Left lung (tissue), 14 donors: Measurements from ENCODE around the gene KRTAP5-8. TPM values are rescaled to one million over a fixed set of nuclear protein-coding genes. Genes with fewer than 3 reads are reported as not detected.
"Not testable (repeated sequence)": the region's sequence is repeated elsewhere in the genome, so short reads cannot be mapped to it uniquely, and the experiment has no call there.

Source experiments
- ATAC-seq: fragments of 200-7000 bp; cut with Tn5 transposase; one replicate; pipeline ENCODE4 v1.9.1; 2020; ENCODE audit warnings: moderate library complexity
- DNase-seq, 4 donors: peaks; one replicate each; pipeline ENCODE4 v3.0.0-alpha.2; 2013 to 2020
- H3K27ac ChIP-seq, 2 donors: fragments of 200-600 bp; sonication (generic) in 1 of 2; one replicate each; pipeline versions ENCODE4 v1.5.0 to v1.8.0; 2020 to 2021
- H3K27me3 ChIP-seq, 2 donors: fragments of 200-600 bp; sonication (generic) in 1 of 2; one replicate each; pipeline versions ENCODE4 v1.5.0 to v1.8.0; 2020 to 2021
- H3K36me3 ChIP-seq, 2 donors: fragments of 200-600 bp; sonication (generic) in 1 of 2; one replicate each; pipeline versions ENCODE4 v1.5.0 to v1.8.0; 2020 to 2021
- H3K4me1 ChIP-seq, 2 donors: fragments of 200-600 bp; one replicate each; pipeline ENCODE4 v1.8.0; 2021
- H3K4me3 ChIP-seq, 2 donors: fragments of 200-600 bp; sonication (generic) in 1 of 2; one replicate each; pipeline versions ENCODE4 v1.5.0 to v1.8.0; 2020 to 2021; ENCODE audit warnings: mild to moderate bottlenecking in 1 of 2
- H3K9me3 ChIP-seq, 2 donors: fragments of 200-600 bp; sonication (generic) in 1 of 2; one replicate each; pipeline versions ENCODE4 v1.5.0 to v1.8.0; 2020 to 2021
- CTCF ChIP-seq, 2 donors: fragments of 200-600 bp; sonication (generic) in 1 of 2; IDR thresholded peaks; one replicate each; pipeline versions ENCODE4 v1.5.0 to v1.8.0; 2021; ENCODE audit warnings: antibody characterized with exemption in 2 of 2
- intact Hi-C, 2 donors: fragments of 100-400 bp; cut with DNase I; formaldehyde crosslinking; loops; one replicate each; pipeline versions ENCODE4 v1.11.2 to v1.14.2; 2022
- long read RNA-seq, 12 donors: library from polyadenylated mRNA in 2 of 12; unstranded in 2 of 12; transcript quantifications; one replicate each; pipeline ENCODE4 v2.0.0 and lab custom pipeline, GENCODE V29; 2019 to 2026
- polyA plus RNA-seq, 6 donors: library from polyadenylated mRNA; unstranded; fragments of 120-200 nt; gene quantifications; one replicate each; pipeline ENCODE4 v1.2.1, GENCODE V29; 2013; ENCODE audit not compliant: insufficient read length in 6 of 6
- total RNA-seq, 2 donors: library from RNA; stranded (reverse); fragmentation: NEBNext Ultra II Directional; extraction: Animal tissue kit (Norgen Biotek cat#: 25700); gene quantifications; one replicate each; pipeline ENCODE4 v1.2.1, GENCODE V29; 2021
- donor health status: DM: no; HTN: yes; CAD: no.
- donor health status: DM: no; HTN: no; CAD: no.

The KRTAP5-8 gene
- total RNA-seq: under 1 TPM in 1 of 2 donors, not detected in 1; 0.31 TPM
- polyA plus RNA-seq: under 1 TPM in 2 of 6 donors, not detected in 4; 0.21 to 0.49 TPM
- long read RNA-seq, donor 1: 0 reads
- long read RNA-seq, donor 2: 0 reads
- long read RNA-seq, donor 3: 0 reads
- long read RNA-seq, donor 4: 0 reads
- long read RNA-seq, donor 5: 0 reads
- long read RNA-seq, donor 6: 0 reads
- long read RNA-seq, donor 7: 0 reads
- long read RNA-seq, donor 8: 0 reads
- long read RNA-seq, donor 9: 0 reads
- long read RNA-seq, donor 10: 0 reads
- long read RNA-seq, donor 11: 0 reads
- long read RNA-seq, donor 12: 0 reads

GRCh38 chr11:71537977-71538665 lies at the start of gene KRTAP5-8:
TSS of gene KRTAP5-8 (plus strand) at chr11:71538025. CDS start at chr11:71538056, 31 bp downstream.
- DNase-seq: peak in 1 of 4 donors; percentile 28
- not testable (repeated sequence) for H3K36me3 ChIP-seq

GRCh38 chr11:71488681-71489270 lies 49.0 kb upstream of the KRTAP5-8 start:
- TF ChIP-seq CTCF (IDR thresholded peaks at IDR 0.05): no peak
- Histone ChIP-seq H3K4me1 (peaks cover 3 to 7% of the 10 kb centered on the region in 2 donors), H3K27me3 (no peaks in the 10 kb centered on the region), H3K4me3 (no peak overlapping the region), H3K27ac (no peak overlapping the region), H3K9me3 (no peaks in the 10 kb centered on the region), H3K36me3 (peaks cover 0 to 97% of the 10 kb centered on the region in 2 donors)
- DNase-seq (peak in 1 of 4 donors; percentile 14), ATAC-seq (no peak)
- intact Hi-C loops: no loop called here

More at GRCh38 chr11:71537977-71538665, at the start of gene KRTAP5-8:
- H3K27ac ChIP-seq, H3K4me3 ChIP-seq, ATAC-seq, H3K4me1 ChIP-seq, H3K27me3 ChIP-seq, H3K9me3 ChIP-seq, intact Hi-C loops: not testable (repeated sequence)

GRCh38 chr11:71489311-71490043 lies 48.3 kb upstream of the KRTAP5-8 start:
- H3K9me3 ChIP-seq: no peaks in the 10 kb centered on the region
- ATAC-seq (peak; percentile 38), DNase-seq (peak in 1 of 4 donors; percentile 10)
- H3K4me1 ChIP-seq: peaks cover 3 to 7% of the 10 kb centered on the region in 2 donors
- H3K4me3 ChIP-seq: no peak overlapping the region
- no peak overlapping the region for H3K27ac ChIP-seq
- peaks cover 0 to 97% of the 10 kb centered on the region in 2 donors for H3K36me3 ChIP-seq
- intact Hi-C loops: no loop called here
- no peak for TF ChIP-seq CTCF (IDR thresholded peaks at IDR 0.05)
- H3K27me3 ChIP-seq: no peaks in the 10 kb centered on the region

GRCh38 chr11:71490044-71490730 lies 47.6 kb upstream of the KRTAP5-8 start:
- Histone ChIP-seq H3K27me3 (no peaks in the 10 kb centered on the region), H3K4me3 (no peak overlapping the region), H3K9me3 (no peaks in the 10 kb centered on the region), H3K27ac (no peak overlapping the region), H3K36me3 (peaks cover 0 to 96% of the 10 kb centered on the region in 2 donors), H3K4me1 (peaks cover 3 to 7% of the 10 kb centered on the region in 2 donors)
- ATAC-seq (no peak), DNase-seq (no peak)
- no peak for TF ChIP-seq CTCF (IDR thresholded peaks at IDR 0.05)
- intact Hi-C loops: no loop called here

GRCh38 chr11:71490731-71491390 lies 47.0 kb upstream of the KRTAP5-8 start:
- H3K4me1 ChIP-seq: peaks cover 3 to 7% of the 10 kb centered on the region in 2 donors
- no peaks in the 10 kb centered on the region for H3K27me3 ChIP-seq
- H3K36me3 ChIP-seq: peaks cover 0 to 96% of the 10 kb centered on the region in 2 donors
- H3K4me3 ChIP-seq: no peak overlapping the region
- no peak for TF ChIP-seq CTCF (IDR thresholded peaks at IDR 0.05)
- DNase-seq (no peak), ATAC-seq (no peak)
- H3K27ac ChIP-seq: no peak overlapping the region
- H3K9me3 ChIP-seq: no peaks in the 10 kb centered on the region
- intact Hi-C loops: no loop called here
